Endothelial cell of umbilical vein (primary cell): ENCODE measurements around the gene KCND2. TPM values are rescaled to one million over a fixed set of nuclear protein-coding genes. Genes with fewer than 3 reads are reported as not detected.

Experiments
- BruUV-seq: library from RNA; stranded (reverse); fragments of 400-500 nt; replicated peaks from 2 replicates; lab custom pipeline; 2021; lab: Mats Ljungman, UMichigan
- CTCF ChIA-PET: fragments of 300-600, 350-600 bp; sonication (Branson Sonifier 250); formaldehyde crosslinking; loops from one replicate; lab custom pipeline; 2021; ENCODE audit warnings: antibody characterized with exemption, inconsistent platforms; lab: Charles Lee
- POLR2A ChIA-PET: fragments of 300-600, 350-600 bp; sonication (Branson Sonifier 250); formaldehyde crosslinking; loops from one replicate; lab custom pipeline; 2021; ENCODE audit warnings: antibody characterized with exemption, inconsistent platforms; lab: Charles Lee
- DNase-seq: peaks from one replicate; pipeline ENCODE4 v3.0.0-alpha.2; 2011; ENCODE audit warnings: low read depth, low spot score
- FAIRE-seq: peaks from 2 replicates; lab custom pipeline; 2011; peaks lifted over from hg19 to GRCh38; lab: Jason Lieb, UNC
- H2AFZ ChIP-seq: 2 replicates; pipeline ENCODE4 v1.6.0; 2012; ENCODE audit warnings: low read depth, low read length, control low read depth, inconsistent platforms
- H3K27ac ChIP-seq: 2 replicates; pipeline ENCODE4 v1.5.1; 2011; ENCODE audit warnings: low read depth, mild to moderate bottlenecking, control low read depth, low read length, moderate library complexity; ENCODE audit not compliant: insufficient read depth
- H3K27me3 ChIP-seq, 2 experiments: 2 replicates each; pipeline versions ENCODE4 v1.6.0 to v1.6.1; 2011; ENCODE audit warnings: low read length in 2 of 2, mixed read lengths in 1 of 2; ENCODE audit not compliant: control insufficient read depth in 2 of 2, insufficient read depth in 2 of 2
- H3K36me3 ChIP-seq, 2 experiments: 2 replicates in 1 of 2; 3 replicates in 1 of 2; pipeline ENCODE4 v1.5.1; 2011; ENCODE audit warnings: low read length in 2 of 2, mild to moderate bottlenecking in 1 of 2, moderate library complexity in 1 of 2; ENCODE audit not compliant: control insufficient read depth in 2 of 2, insufficient read depth in 2 of 2; ENCODE audit errors: extremely low read depth in 1 of 2
- H3K4me1 ChIP-seq: 3 replicates; pipeline ENCODE4 v1.5.1; 2011; ENCODE audit warnings: mild to moderate bottlenecking, low read length; ENCODE audit not compliant: control insufficient read depth, insufficient read depth; ENCODE audit errors: extremely low read depth
- H3K4me2 ChIP-seq: 2 replicates; pipeline ENCODE4 v1.6.1; 2011; ENCODE audit warnings: low read length, control low read depth, mixed read lengths; ENCODE audit not compliant: insufficient read depth
- H3K4me3 ChIP-seq, 3 experiments: fragments of 200-600 bp in 1 of 3; sonication (generic), shearing (Covaris generic) in 1 of 3; replicated peaks in 1 of 3; 2 replicates each; pipeline ENCODE4 v1.5.1; 2011 to 2016; ENCODE audit warnings: control low read depth in 3 of 3, low read length in 3 of 3, mild to moderate bottlenecking in 2 of 3, inconsistent platforms in 1 of 3, low read depth in 1 of 3, moderate library complexity in 1 of 3; ENCODE audit not compliant: insufficient read depth in 1 of 3
- H3K79me2 ChIP-seq: 2 replicates; pipeline ENCODE4 v1.6.0; 2012; ENCODE audit warnings: low read length, inconsistent platforms; ENCODE audit not compliant: control insufficient read depth, insufficient read depth
- H3K9ac ChIP-seq: replicated peaks from 2 replicates; pipeline ENCODE3; 2011; ENCODE audit warnings: low read length, control low read depth; ENCODE audit not compliant: insufficient read depth; ENCODE audit errors: extremely low read depth
- H3K9me1 ChIP-seq: replicated peaks from 3 replicates; pipeline ENCODE4 v1.6.0; 2011; ENCODE audit warnings: mild to moderate bottlenecking, low read length; ENCODE audit not compliant: control insufficient read depth, insufficient read depth; ENCODE audit errors: extremely low read depth
- H3K9me3 ChIP-seq: replicated peaks from 2 replicates; pipeline ENCODE4 v1.5.1; 2012; ENCODE audit warnings: low read length, inconsistent platforms; ENCODE audit not compliant: control insufficient read depth, insufficient read depth
- H4K20me1 ChIP-seq: replicated peaks from 2 replicates; pipeline ENCODE3; 2011; ENCODE audit warnings: mild to moderate bottlenecking, low read length; ENCODE audit not compliant: control insufficient read depth, insufficient read depth; ENCODE audit errors: extremely low read depth
- EZH2 ChIP-seq: IDR thresholded peaks from 2 replicates; pipeline ENCODE4 v1.6.1; 2012; ENCODE audit warnings: borderline replicate concordance, low read depth, mild to moderate bottlenecking, moderate library complexity, low read length, inconsistent platforms; ENCODE audit not compliant: severe bottlenecking
- FOS ChIP-seq: IDR thresholded peaks from 2 replicates; pipeline ENCODE4 v1.6.1; 2011; ENCODE audit warnings: mild to moderate bottlenecking, low read length, moderate library complexity, borderline replicate concordance; ENCODE audit not compliant: insufficient read depth
- GATA2 ChIP-seq: IDR thresholded peaks from 2 replicates; pipeline ENCODE4 v1.7.0; 2011; ENCODE audit warnings: low read depth, mild to moderate bottlenecking, moderate library complexity, mixed read lengths, low read length; ENCODE audit not compliant: insufficient read length, insufficient read depth
- JUN ChIP-seq: IDR thresholded peaks from 2 replicates; pipeline ENCODE4 v1.6.1; 2011; ENCODE audit warnings: borderline replicate concordance, low read depth; ENCODE audit not compliant: insufficient read length, insufficient read depth
- MAX ChIP-seq: IDR thresholded peaks from 2 replicates; pipeline ENCODE4 v1.6.1; 2011; ENCODE audit not compliant: insufficient read depth, insufficient read length
- MYC ChIP-seq: IDR thresholded peaks from one replicate; pipeline ENCODE4 v1.6.1; 2011; ENCODE audit warnings: mild to moderate bottlenecking, low read depth, low read length
- POLR2A ChIP-seq: IDR thresholded peaks from 2 replicates; pipeline ENCODE4 v1.6.1; 2012; ENCODE audit warnings: low read depth, mild to moderate bottlenecking, control low read depth, low read length
- POLR2AphosphoS5 ChIP-seq: IDR thresholded peaks from 2 replicates; pipeline ENCODE4 v1.6.1; 2012; ENCODE audit warnings: low read depth, mild to moderate bottlenecking, control low read depth, low read length, moderate library complexity; ENCODE audit not compliant: insufficient read depth
- dilution Hi-C: fragments of 300-500 bp; cut with MboI; formaldehyde crosslinking; loops from one replicate; pipeline ENCODE4 v1.15.0; 2019; ENCODE audit warnings: low sequenced_read_pairs; ENCODE audit not compliant: extremely low pct_ligation_motif_present
- intact Hi-C: fragments of 100-400 bp; cut with micrococcal nuclease; formaldehyde crosslinking; loops from one replicate; pipeline ENCODE4 v1.10.0; 2022
- polyA plus RNA-seq, 4 experiments: library from polyadenylated mRNA; depleted of rRNA in 3 of 4; stranded (reverse) in 3 of 4; unstranded in 1 of 4; fragments of >200 nt; gene quantifications; 2 replicates each; pipeline versions ENCODE4 v1.2.1 to v1.2.3, GENCODE V29; 2011 to 2012; ENCODE audit warnings: missing spikeins in 1 of 4
- total RNA-seq: library from RNA; stranded (reverse); gene quantifications from 2 replicates; pipeline ENCODE4 v1.2.3, GENCODE V29; 2021
- TF ChIP-seq, protein P1 (sequence below), 2 donors: IDR thresholded peaks; 1 replicate in 1 of 2; 2 replicates in 1 of 2; pipeline ENCODE4 v1.5.1; 2011; ENCODE audit warnings: low read length in 2 of 2, mild to moderate bottlenecking in 2 of 2, moderate library complexity in 2 of 2, control low read depth in 1 of 2, inconsistent platforms in 1 of 2, low read depth in 1 of 2; ENCODE audit not compliant: insufficient read depth in 1 of 2; ENCODE audit errors: extremely low read depth in 1 of 2

KCND2 gene
- total and polyA plus RNA-seq, 2 donors (not counting 3 experiments of a cell fraction or from before 2014, with no cell fraction given) = not detected

DNA sequence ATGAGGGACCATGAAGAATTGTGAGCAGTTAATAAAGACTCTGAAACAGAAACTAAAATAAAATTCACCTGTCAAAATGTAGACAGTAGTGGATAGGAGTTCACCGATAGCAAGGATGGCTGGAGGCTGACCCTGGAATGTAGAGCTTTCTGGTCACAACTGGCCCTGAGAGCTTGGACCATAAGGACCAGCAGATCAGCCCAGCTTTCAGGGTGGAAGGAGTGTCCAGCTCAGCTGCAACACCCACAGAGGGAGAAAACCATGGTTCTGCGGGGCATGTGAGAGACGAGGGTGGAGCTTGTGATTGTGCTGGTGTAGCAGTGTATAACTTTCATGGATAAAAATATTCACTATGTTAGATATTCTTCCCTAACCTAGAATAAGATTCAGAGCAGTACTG lies 199.9 kb downstream of the KCND2 start:
- H3K4me2 ChIP-seq = no peak overlapping the region
- intact Hi-C loops = no loop called here
- CTCF ChIA-PET = no interaction called here

More for the DNA sequence above, 199.9 kb downstream of the KCND2 start:
- Histone ChIP-seq H3K27me3 (no peaks in the 10 kb centered on the region), H3K36me3 (no peaks in the 10 kb centered on the region), H3K9me1 (no peaks in the 10 kb centered on the region), H3K9me3 (no peaks in the 10 kb centered on the region), H3K4me1 (no peaks in the 10 kb centered on the region), H3K4me3 (no peak overlapping the region), H3K27ac (no peak overlapping the region), H3K79me2 (no peaks in the 10 kb centered on the region), H2AFZ (no peak overlapping the region), H3K9ac (no peak overlapping the region), H4K20me1 (no peaks in the 10 kb centered on the region)
- no peak for DNase-seq
- no TSS peak for BruUV-seq
- dilution Hi-C loops = no loop called here
- POLR2A ChIA-PET = no interaction called here
- FAIRE-seq = no peak
- TF ChIP-seq EZH2 = no peak
- TF ChIP-seq MYC = no peak
- TF ChIP-seq JUN = no peak
- TF ChIP-seq FOS = no peak
- TF ChIP-seq POLR2AphosphoS5 = no peak
- no peak for TF ChIP-seq MAX
- TF ChIP-seq, protein P1, sequence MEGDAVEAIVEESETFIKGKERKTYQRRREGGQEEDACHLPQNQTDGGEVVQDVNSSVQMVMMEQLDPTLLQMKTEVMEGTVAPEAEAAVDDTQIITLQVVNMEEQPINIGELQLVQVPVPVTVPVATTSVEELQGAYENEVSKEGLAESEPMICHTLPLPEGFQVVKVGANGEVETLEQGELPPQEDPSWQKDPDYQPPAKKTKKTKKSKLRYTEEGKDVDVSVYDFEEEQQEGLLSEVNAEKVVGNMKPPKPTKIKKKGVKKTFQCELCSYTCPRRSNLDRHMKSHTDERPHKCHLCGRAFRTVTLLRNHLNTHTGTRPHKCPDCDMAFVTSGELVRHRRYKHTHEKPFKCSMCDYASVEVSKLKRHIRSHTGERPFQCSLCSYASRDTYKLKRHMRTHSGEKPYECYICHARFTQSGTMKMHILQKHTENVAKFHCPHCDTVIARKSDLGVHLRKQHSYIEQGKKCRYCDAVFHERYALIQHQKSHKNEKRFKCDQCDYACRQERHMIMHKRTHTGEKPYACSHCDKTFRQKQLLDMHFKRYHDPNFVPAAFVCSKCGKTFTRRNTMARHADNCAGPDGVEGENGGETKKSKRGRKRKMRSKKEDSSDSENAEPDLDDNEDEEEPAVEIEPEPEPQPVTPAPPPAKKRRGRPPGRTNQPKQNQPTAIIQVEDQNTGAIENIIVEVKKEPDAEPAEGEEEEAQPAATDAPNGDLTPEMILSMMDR (IDR thresholded peaks at IDR 0.05; ENCODE audit: extremely low read depth in 1 of 2, insufficient read depth in 1 of 2, low read depth in 1 of 2, low read length in 2 of 2) = no peak
- TF ChIP-seq POLR2A = no peak
- no peak for TF ChIP-seq GATA2
